HG03460 (cell line): Measurements from ENCODE around the gene TTC32.
"Not testable (repeated sequence)": the region's sequence is repeated elsewhere in the genome, so short reads cannot be mapped to it uniquely, and the experiment has no call there.

Experiments used
- ATAC-seq: cut with Tn5 transposase; IDR thresholded peaks from one replicate; pipeline ENCODE4 v1.9.1; 2021; ENCODE audit not compliant: unreplicated experiment

Gene TTC32

DNA sequence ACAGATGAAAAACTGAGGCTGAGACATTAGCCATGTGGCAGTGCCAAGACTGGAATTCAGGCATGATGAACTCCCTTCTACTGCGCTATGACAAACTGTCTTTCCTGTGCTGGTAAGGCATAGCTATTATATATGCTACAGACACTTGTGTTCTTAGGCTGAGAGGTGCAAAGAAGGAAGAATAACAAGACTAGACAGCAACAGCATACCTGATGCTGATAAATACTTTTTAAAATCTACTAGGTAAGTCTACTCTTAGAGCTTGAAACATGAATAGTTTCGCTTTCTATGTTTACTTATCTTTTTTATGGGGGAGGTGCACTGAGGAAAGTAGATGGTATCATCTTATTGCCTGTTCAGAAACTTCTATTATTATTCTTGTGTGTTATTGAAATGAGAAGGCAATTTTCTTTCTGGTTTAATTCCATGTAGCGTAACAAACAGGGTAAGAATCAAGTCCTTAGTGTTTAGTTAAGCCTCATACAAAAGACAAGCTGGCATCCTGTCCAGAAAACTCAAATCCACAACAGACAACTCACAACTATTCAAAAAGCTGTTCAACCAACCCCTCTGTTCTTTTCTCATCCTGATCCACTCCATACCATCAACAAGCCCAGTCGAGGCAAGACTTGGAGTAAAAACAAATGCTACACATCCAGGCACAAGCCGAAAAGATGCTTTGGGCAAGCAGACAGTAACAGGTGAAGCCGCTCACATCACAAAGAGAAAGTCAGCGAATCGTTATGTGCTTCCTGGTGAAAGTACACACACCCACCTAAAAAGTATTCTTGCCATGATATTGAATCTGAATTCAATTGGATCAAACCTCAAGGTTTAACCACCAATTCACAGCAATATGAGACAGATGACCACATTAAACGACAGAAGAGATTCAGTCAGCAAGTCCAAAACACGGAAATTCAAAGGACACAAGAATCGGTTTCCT is 1.5 kb downstream of the TTC32 start:
- no peak for ATAC-seq

DNA sequence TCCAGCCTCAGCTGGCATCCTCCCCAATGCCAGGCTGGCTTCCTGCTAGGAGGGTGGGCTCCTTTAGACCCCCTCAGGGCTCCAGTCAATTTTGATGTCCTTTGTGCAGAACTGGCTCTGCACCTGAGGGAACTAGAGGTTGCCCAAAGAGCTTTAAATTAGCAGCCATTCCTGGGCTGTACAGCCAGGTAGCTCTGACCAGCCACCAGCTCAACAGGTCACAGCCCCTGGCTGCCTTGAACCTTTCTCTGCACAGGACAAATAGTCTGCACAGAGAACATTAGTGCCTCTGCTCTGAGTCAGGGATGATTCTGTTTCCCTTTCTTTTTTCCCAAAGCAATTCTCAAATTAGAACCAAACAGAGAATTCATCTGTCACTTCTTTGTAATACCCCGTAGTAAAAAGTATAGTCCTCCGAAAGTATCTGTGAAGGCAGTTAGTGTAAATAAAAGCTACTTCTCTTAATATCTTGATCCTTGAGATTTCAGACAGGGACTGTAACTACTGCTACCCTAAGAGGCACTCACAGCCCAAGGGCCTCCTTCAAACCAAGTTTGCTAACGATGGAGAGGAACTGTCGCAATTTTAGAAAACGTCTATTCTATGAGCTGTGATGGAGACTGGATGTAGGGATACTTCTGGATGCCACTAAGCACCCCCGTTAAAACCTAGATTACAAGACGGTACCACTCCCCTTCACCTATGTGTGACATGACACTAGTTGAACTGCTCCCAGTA is 3.0 kb downstream of the TTC32 start:
- ATAC-seq, result no peak

DNA sequence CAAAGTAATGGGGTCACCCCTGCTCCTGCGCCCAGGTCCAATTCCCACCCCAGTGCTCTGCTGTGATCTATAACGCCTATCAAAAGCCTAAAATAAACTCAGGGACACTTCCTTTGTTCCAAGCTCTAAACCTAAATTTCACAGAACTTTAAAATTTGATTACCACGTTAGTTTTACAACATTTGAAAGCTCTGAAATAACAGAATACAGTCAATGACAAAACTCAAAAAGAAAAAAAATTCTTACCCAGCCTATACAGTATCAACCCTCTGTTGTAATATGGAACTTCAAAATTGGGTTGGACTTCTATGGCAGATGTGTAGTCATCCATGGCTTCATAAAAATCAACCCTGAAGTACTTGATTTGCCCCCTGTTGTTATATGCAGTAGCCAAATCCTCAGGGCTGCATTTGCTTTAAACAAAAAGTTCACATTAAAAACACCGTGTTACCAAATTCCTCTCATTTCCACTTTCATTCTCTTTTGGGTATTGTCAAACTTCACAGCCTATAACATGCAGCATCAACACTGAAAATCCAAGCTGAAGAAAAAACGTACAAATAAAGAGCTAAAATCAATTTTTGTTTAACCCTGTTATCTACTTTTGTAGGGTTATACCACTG is 4.0 kb downstream of the TTC32 start:
- ATAC-seq, result no peak

DNA sequence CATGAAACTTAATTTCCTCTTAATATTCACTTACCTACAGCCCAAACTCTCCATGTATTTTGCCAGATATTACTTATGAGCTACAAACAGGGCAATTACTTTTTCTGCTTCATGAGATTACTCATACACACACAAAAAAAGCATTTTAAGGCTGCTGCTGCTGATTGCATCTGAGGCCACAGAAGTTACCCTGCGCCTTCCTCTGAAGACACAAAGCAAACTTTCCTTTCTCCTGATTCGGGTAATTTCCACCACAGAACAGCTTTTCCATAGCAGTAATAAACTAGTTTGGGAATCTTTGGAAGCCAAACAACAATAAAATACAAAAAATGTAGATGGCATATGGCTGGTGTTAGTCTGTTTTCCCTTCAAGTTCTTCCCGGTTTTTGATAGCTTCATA is 6.2 kb downstream of the TTC32 start:
- no peak for ATAC-seq

DNA sequence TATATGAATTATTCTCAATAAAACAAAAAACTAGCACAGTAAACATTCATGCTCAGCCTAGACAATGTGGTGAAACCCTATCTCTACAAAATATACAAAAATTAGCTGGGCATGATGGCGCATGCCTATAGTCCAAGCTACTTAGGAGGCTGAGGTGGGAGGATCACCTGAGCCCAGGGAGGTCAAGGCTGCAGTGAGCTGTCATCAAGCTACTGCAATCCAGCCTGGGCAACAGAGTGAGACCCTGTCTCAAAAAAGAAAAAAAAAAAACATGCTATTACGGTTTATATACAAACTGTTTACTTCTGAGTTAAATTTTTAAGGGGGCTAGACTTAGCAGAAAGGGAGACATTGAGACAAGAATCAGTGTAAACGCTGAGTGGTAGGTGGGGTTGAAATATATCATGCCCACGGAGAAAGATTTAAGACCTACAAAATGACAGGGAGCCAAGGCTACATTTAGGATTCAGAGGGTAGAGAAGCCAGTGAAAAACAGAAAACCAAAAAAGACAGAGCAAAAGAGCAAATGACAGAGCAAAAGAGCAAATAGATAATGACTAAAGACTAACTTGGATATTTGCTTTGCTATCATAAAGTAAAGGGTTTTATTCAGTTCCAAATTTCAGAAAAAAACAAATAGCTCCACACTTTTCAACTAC is 7.5 kb downstream of the TTC32 start:
- peak; percentile 14 for ATAC-seq

DNA sequence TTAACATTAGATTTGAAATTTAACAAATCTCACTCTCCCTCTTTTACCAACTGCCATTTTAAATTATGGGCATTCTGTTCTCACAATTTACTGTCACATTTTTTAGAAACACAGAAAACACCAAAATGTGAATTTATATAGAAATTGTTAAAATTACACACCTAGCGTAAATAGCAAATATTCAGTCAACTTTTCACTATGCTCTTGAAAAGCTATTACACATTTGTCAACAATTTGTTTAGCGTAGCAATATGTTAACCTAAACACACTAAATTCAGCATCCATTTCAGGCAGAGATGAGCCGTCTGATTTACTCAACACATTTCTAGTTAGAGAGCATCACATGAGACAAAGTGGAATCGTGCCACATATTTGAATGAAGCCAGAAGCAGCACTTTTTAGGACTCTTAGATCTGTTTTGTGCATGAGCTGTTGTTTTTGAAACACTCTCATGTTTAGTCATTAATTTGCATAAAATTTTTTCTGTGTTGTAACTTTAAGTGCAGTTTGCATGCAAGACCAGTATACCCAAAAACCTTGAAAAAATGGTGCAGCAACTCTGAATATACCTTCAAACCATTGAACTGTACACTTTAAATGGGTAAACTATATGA is 8.2 kb downstream of the TTC32 start:
- ATAC-seq, result peak; percentile 72

DNA sequence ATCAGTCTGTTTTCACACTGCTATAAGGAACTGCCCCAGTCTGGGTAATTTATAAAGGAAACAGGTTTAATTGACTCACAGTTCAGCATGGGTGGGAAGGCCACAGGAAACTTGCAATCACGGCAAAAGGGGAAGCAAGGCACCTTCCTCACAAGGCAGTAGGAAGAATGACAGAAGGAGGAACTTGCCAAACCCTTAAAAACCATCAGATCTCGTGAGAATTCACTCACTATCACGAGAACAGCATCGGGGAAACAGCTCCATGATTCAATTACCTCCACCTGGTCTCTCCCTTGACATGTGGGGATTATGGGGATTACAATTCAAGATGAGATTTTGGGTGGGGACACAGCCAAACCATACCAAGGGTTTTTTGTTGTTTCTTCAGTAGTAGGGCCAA is 9.8 kb downstream of the TTC32 start:
- not testable (repeated sequence) for ATAC-seq

DNA sequence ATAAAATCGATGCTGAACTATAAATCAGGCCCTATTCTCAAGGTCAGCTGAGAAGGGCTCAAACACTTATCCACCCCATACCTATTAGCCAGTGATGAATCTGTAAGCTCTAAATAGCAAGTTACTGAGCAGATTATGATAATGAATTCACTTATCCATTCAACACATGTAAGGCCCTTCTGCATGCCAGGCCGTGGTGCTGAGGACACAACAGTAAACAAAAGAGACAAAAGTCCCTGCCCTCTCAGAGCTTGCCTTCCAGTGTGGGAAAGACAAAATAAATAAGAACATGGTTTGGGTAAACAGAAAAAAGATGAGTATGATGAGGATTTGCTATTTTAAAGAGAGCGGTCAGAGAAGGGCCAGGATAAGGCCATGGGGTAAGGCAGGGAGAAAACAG is 11.7 kb downstream of the TTC32 start:
- ATAC-seq, result no peak

DNA sequence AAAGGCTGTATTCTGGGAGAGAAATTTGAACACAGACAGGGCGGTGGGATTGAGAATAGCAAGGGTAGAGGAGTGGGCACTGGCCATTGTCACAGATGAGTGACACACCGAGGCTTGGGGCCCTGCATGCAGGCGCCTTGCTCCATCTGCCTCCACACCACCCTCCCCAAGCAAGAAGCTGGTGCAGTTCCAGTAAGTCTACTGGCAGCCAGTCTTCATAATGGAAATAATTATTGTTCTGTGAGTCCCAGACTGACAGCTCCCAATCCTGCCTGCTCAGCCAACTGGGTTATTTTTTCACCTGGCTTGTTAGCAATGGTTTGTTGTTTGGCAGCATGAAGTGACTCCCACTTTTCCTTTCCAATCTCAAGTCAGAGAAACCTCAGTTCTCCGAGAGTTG is 13.0 kb downstream of the TTC32 start:
- ATAC-seq, result no peak

DNA sequence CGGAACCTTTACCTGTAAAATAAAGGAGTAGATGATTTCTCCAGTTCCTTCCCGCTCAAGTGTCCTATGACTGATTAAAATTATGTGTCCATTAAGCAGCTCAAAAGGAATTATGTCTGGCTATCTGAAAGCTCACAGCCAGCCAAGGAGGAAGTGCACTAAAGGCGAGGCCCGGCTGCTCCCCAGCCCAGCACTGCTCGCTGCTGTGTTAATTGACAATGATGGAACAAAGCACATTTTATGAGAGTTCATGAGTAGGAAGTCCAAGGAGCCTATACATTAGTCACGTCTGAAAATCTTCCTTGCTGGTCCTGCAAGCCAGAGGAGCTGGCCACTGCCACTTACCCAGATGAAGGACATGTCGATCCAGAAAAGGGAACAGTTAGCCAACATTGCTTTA is 14.3 kb downstream of the TTC32 start:
- ATAC-seq, result no peak

DNA sequence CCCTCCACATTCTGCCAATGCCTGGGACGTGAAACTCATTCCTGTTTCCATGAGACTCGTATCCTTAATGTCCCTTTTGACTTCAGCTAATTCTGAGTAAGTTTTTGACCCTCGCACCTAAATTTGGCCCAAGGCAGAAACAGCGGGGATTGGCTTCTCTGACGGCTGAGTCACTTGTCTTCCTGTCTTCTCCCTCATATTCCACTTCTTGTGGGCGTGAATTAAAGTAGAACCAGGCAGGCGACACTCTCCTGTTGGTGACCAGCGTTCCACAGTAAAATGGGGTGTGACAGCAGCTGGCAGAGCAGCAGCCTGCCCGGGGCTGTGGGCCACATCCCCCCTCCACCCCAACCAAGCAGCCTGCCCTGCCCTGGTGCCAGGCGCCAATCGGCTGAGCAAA is 15.5 kb downstream of the TTC32 start:
- no peak for ATAC-seq

DNA sequence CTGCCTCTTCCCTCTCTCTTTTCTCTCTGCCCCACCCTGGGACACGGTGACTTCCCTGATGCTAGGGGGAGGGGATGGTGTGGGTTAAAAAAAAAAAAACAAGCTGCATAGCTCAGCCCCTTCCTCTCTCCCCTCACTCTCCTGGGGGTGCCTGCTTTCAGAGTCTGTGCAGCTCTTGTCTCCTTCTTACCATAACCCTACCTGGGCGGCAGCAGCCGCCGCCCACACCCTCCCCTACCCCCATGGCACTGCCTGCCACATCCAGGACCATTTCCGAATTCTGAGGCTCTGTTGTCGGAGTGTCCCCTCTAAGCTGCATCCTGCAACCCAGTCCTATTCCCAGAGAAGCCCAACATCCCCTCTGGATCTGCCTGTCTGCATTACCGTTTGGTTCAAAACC is 16.0 kb downstream of the TTC32 start:
- no peak for ATAC-seq

DNA sequence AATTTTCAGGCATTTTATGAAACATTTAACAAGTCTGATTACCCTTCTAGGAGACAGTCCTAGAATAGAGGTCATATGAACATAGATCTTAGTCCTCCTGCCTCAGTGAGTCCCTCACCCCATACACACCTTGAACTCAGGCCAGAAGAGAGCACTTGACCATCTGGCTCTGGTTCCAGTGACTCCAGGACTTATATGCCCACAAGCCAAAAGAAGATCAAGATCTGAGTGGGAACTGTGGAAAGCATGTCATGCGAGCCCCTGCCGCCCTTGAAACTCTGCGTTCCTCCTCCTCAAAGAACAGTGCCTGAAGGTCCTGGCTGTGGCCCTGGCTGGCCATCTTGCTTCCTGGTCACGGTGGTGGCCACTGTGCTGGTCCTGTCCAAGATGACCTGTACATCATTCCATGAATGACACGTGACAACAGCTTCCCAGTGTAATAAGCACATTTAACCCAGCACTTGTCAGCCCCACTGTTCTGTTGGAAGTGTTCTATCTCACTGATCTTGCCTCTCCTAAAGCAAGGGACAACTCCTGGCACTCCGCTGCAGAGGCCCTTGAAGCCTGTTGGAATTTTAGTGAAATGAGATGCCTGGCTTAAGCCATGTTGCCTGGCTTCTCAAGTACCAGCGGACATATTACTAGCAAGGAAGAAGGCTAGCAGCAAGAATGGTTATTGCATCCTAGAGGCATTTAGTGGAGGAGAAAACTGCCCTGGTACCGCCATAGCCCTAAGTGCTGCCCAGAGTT is 17.6 kb downstream of the TTC32 start:
- no peak for ATAC-seq

DNA sequence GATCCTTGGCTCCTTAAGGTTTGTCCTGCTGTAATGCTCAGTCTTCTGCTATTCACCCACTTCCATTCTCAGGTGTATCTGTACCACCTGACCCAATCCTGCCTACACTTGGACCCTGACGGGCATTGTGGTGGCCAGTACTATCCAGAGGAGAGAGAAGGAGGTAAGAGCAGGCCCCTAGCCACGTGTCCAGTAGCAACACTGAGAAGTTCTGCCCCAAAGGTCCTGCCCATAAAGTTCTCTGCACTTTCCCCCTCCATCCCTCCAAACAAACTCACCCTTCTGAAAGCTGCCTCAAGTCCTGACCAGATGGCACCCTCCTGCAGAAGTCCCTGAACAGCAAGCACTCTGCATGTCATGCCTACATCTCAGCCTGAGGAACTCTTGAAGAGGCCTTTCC is 18.3 kb downstream of the TTC32 start:
- no peak for ATAC-seq

DNA sequence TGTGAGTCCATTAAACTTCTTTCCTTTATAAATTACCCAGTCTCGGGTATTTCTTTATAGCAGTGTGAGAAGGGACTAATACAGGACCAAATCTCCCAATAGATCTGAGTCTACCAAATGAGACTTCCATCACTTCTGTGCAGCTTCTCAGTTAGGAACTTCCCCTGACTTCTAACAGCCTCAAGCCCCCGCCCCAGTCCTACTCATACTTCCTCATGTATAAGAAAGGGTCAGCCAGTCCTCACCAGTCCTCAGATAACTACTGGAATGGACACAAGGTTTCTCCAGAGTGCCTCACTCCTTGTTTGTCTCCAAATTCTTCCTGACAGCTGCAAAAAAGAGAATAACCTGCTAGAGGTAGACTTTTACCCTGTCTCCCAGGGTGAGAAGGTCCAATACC is 19.5 kb downstream of the TTC32 start:
- ATAC-seq, result no peak

DNA sequence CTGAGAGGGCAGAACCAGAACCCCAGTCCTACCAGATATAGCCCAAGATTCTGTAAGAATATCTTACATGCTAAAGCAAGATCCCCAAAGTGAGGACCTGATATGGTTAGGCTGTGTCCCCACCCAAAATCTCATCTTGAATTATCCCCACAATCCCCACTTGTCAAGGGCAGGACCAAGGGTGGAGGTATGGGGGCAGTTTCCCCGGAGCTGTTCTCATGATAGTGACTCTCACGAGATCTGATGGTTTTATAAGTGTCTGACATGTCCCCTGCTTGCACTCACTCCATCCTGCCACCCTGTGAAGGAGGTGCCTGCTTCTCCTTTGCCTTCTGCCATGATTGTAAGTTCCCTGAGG is 19.9 kb downstream of the TTC32 start:
- no peak for ATAC-seq

DNA sequence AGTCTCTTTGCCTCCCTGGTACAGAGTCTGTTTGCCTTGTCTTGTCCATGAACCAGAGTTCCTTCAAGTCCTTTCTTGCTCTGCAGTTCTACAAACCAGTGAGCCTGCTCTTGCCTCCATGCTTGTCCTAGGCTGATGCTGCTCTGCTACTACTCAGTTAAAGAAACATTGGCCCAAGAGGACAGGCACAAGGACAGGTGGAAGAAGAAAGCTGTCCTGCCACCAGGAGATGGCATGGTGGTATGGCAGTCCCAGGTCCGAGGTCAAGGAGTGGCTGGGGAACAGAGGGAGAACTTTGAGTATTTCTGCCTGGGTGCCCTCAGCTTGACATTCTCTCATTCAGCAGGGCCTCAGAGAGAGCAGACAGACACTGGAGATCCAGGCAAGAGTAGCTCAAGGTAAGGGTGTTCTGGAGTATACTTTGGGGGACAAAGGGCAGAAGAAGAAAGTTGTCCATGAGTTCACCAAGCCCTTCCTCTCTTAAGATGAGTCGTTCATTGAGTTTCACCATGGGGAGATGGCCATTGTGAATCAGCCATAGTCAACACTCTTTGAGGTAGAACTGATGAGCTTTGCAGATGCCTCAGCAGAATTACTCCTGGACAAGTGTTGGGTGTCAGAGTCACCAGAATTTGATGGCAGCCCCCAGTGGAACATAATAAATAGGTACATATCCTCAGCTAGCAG is 20.4 kb downstream of the TTC32 start:
- ATAC-seq, result no peak

DNA sequence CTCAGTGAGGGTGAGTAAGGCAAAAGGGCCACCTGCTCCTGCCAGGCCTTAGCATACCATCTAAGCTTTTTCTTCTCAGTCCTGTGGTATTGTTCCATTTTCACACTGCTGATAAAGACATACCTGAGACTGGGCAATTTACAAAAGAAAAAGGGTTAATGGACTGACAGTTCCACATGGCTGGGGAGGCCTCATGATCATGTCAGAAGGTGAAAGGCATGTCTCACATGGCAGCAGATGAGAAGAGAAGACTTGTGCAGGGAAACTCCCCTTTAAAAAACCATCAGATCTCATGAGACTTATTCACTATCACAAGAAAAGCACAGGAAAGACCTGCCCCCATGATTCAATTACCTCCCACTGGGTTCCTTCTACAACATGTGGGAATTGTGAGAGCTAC is 21.6 kb downstream of the TTC32 start:
- ATAC-seq, result not testable (repeated sequence)

DNA sequence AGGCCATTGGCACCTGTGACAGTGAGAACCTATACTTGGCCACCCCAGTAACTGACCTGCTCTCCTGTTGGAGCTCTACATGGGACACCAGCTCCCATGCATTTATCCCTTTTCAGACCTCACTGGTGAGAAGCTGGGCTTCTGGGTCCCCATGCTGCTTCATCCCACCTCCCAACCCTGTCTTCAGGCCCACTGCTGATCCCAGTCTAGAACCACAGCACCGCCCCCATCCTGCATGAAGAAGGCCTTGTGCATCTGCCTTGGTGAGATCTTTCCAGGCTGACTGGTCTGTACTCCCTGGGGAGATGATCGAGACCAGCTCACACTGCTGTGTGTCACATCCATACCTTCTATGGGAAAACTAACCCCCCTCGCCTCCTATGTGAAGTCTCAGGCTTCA is 22.7 kb downstream of the TTC32 start:
- ATAC-seq, result no peak
